Measurements from ENCODE around the gene SLC25A38.
"Not testable (repeated sequence)": the region's sequence is repeated elsewhere in the genome, so short reads cannot be mapped to it uniquely, and the experiment has no call there.

SLC25A38 gene

GRCh38 chr3:39349080-39349479, 34.1 kb upstream of the SLC25A38 start:
- no peaks in the 10 kb centered on the region for H3K36me3 ChIP-seq (replicated peaks)
- no peak overlapping the region for H3K4me3 ChIP-seq (ENCODE audit: low read depth, low read length)
- no peak for TF ChIP-seq CTCF (IDR thresholded peaks at IDR 0.05; ENCODE audit: low read depth, low read length, missing control alignments)
- in situ Hi-C loops (cut with HindIII; ENCODE audit: low pct_ligation_motif_present, low sequenced_read_pairs), result no loop called here
- no peaks in the 10 kb centered on the region for H3K27me3 ChIP-seq (replicated peaks)
- DNase-seq, result no peak
- no peak overlapping the region for H3K27ac ChIP-seq

- H3K27ac ChIP-seq, result no peak overlapping the region
- no peak for TF ChIP-seq CTCF (IDR thresholded peaks at IDR 0.05; ENCODE audit: low read depth, low read length, missing control alignments)
Measured at GRCh38 chr3:39350714-39351113, 32.5 kb upstream of the SLC25A38 start.

DNA sequence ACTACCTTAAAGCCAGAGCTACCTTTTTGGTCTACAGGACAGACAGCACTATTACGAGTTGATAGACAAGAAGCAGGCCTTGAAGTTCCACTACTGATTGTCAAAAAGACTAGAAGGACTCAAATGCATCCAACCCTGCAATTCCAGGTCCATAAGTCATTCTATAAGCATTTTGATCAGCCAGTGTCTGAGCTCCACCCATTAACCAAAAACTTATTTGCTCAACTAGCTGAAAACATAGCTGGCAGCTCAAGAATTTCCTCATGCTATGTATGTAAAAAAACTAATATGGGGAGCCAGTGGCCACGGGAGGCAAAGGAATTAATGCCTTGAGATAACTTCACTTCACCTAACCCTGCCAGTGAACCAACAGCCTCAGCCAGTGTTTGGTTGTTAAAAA, 32.0 kb upstream of the SLC25A38 start:
- in situ Hi-C loops (cut with HindIII; ENCODE audit: low pct_ligation_motif_present, low sequenced_read_pairs), result not testable (repeated sequence)

More at GRCh38 chr3:39350714-39351113, 32.5 kb upstream of the SLC25A38 start:
- no peaks in the 10 kb centered on the region for H3K27me3 ChIP-seq (replicated peaks)
- in situ Hi-C loops (cut with HindIII; ENCODE audit: low pct_ligation_motif_present, low sequenced_read_pairs), result no loop called here
- H3K4me3 ChIP-seq (ENCODE audit: low read depth, low read length), result no peak overlapping the region
- DNase-seq, result no peak
- no peaks in the 10 kb centered on the region for H3K36me3 ChIP-seq (replicated peaks)

DNA sequence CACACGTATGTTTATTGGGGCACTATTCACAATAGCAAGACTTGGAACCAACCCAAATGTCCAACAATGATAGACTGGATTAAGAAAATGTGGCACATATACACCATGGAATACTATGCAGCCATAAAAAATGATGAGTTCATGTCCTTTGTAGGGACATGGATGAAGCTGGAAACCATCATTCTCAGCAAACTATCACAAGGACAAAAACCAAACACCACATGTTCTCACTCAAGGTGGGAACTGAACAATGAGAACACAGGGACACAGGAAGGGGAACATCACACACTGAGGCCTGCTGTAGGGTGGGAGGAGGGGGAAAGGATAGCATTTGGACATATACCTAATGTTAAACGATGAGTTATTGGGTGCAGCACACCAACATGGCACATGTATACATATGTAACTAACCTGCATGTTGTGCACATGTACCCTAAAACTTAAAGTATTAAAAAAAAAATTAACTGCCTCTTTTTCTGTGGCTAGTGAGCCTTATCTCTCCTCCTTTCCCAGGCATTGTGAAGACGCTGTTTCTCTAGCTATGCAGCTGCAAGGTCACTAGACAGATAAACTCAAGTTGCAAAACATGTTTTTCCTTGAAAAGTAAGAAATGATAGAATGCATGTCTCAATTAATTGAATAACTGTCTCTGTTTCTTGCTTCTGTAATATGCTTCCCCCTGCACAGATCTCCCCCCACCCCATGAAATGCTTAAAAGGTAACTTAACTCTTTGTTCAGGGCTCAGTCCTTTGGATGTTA, 29.8 kb upstream of the SLC25A38 start:
- in situ Hi-C loops (cut with HindIII; ENCODE audit: low pct_ligation_motif_present, low sequenced_read_pairs); H3K27ac ChIP-seq; DNase-seq; H3K27me3 ChIP-seq (replicated peaks); H3K4me3 ChIP-seq (ENCODE audit: low read depth, low read length); H3K36me3 ChIP-seq (replicated peaks): not testable (repeated sequence)

More for the DNA sequence above, 32.0 kb upstream of the SLC25A38 start:
- not testable (repeated sequence) for H3K4me3 ChIP-seq (ENCODE audit: low read depth, low read length); H3K27ac ChIP-seq; DNase-seq; H3K27me3 ChIP-seq (replicated peaks); H3K36me3 ChIP-seq (replicated peaks)

- no peak overlapping the region for H3K27ac ChIP-seq
- H3K4me3 ChIP-seq (ENCODE audit: low read depth, low read length), result no peak overlapping the region
- H3K27me3 ChIP-seq (replicated peaks), result no peaks in the 10 kb centered on the region
- no peak for TF ChIP-seq CTCF (IDR thresholded peaks at IDR 0.05; ENCODE audit: low read depth, low read length, missing control alignments)
- in situ Hi-C loops (cut with HindIII; ENCODE audit: low pct_ligation_motif_present, low sequenced_read_pairs), result no loop called here
- no peaks in the 10 kb centered on the region for H3K36me3 ChIP-seq (replicated peaks)
- DNase-seq, result no peak
Measured at GRCh38 chr3:39358333-39358732, 24.8 kb upstream of the SLC25A38 start.

DNA sequence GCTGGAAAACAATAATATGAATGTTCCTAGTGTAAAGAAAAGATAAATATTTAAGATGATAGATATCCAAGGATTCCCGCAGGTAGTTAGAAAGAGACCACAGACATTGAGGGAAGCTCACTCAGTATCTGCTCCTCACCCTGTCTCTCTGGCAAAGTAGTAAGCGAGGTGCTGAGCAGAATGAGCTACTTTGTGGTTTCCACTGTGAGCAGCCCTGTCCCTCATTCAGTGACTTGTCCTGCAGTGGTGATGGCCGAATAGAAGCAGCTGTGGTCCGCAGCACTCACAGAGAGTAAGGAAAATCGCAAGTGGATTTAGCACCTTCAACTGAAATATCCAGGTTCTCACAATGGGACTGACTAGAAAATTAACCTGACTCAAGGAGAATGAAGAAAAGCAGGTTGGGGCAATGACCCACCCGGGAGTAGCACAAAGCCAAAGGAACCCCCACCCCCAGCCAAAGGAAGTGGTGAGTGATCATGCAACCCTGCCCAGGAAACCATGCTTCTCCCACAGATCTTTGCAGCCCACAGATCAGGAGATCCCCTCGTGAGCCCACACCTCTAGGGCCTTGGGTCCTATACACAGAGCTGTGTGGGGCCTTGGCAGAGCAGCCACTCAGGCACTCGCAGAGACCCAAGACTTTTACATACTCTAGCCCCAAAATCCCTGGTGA, 21.8 kb upstream of the SLC25A38 start:
- no peak for DNase-seq
- Histone ChIP-seq H3K27me3 (replicated peaks) (no peaks in the 10 kb centered on the region), H3K4me3 (ENCODE audit: low read depth, low read length) (no peak overlapping the region), H3K36me3 (replicated peaks) (no peaks in the 10 kb centered on the region), H3K27ac (no peak overlapping the region)
- in situ Hi-C loops (cut with HindIII; ENCODE audit: low pct_ligation_motif_present, low sequenced_read_pairs), result no loop called here
- TF ChIP-seq CTCF (IDR thresholded peaks at IDR 0.05; ENCODE audit: low read depth, low read length, missing control alignments), result no peak

Data from brain microvascular endothelial cell (primary cell).